Endothelial cell of umbilical vein (primary cell): ENCODE results near the gene TNPO3. TPM values are rescaled to one million over a fixed set of nuclear protein-coding genes. Genes with fewer than 3 reads are reported as not detected.

Experiments used
- BruUV-seq: library from RNA; stranded (reverse); fragments of 400-500 nt; replicated peaks from 2 replicates; lab custom pipeline; 2021; lab: Mats Ljungman, UMichigan
- CTCF ChIA-PET: fragments of 300-600, 350-600 bp; sonication (Branson Sonifier 250); formaldehyde crosslinking; loops from one replicate; lab custom pipeline; 2021; ENCODE audit warnings: antibody characterized with exemption, inconsistent platforms; lab: Charles Lee
- POLR2A ChIA-PET: fragments of 300-600, 350-600 bp; sonication (Branson Sonifier 250); formaldehyde crosslinking; loops from one replicate; lab custom pipeline; 2021; ENCODE audit warnings: antibody characterized with exemption, inconsistent platforms; lab: Charles Lee
- DNase-seq: peaks from one replicate; pipeline ENCODE4 v3.0.0-alpha.2; 2011; ENCODE audit warnings: low read depth, low spot score
- FAIRE-seq: peaks from 2 replicates; lab custom pipeline; 2011; peaks lifted over from hg19 to GRCh38; lab: Jason Lieb, UNC
- H2AFZ ChIP-seq: 2 replicates; pipeline ENCODE4 v1.6.0; 2012; ENCODE audit warnings: low read depth, low read length, control low read depth, inconsistent platforms
- H3K27ac ChIP-seq: 2 replicates; pipeline ENCODE4 v1.5.1; 2011; ENCODE audit warnings: low read depth, mild to moderate bottlenecking, control low read depth, low read length, moderate library complexity; ENCODE audit not compliant: insufficient read depth
- H3K27me3 ChIP-seq, 2 experiments: 2 replicates each; pipeline versions ENCODE4 v1.6.0 to v1.6.1; 2011; ENCODE audit warnings: low read length in 2 of 2, mixed read lengths in 1 of 2; ENCODE audit not compliant: control insufficient read depth in 2 of 2, insufficient read depth in 2 of 2
- H3K36me3 ChIP-seq, 2 experiments: 2 replicates in 1 of 2; 3 replicates in 1 of 2; pipeline ENCODE4 v1.5.1; 2011; ENCODE audit warnings: low read length in 2 of 2, mild to moderate bottlenecking in 1 of 2, moderate library complexity in 1 of 2; ENCODE audit not compliant: control insufficient read depth in 2 of 2, insufficient read depth in 2 of 2; ENCODE audit errors: extremely low read depth in 1 of 2
- H3K4me1 ChIP-seq: 3 replicates; pipeline ENCODE4 v1.5.1; 2011; ENCODE audit warnings: mild to moderate bottlenecking, low read length; ENCODE audit not compliant: control insufficient read depth, insufficient read depth; ENCODE audit errors: extremely low read depth
- H3K4me2 ChIP-seq: 2 replicates; pipeline ENCODE4 v1.6.1; 2011; ENCODE audit warnings: low read length, control low read depth, mixed read lengths; ENCODE audit not compliant: insufficient read depth
- H3K4me3 ChIP-seq, 3 experiments: fragments of 200-600 bp in 1 of 3; sonication (generic), shearing (Covaris generic) in 1 of 3; replicated peaks in 1 of 3; 2 replicates each; pipeline ENCODE4 v1.5.1; 2011 to 2016; ENCODE audit warnings: control low read depth in 3 of 3, low read length in 3 of 3, mild to moderate bottlenecking in 2 of 3, inconsistent platforms in 1 of 3, low read depth in 1 of 3, moderate library complexity in 1 of 3; ENCODE audit not compliant: insufficient read depth in 1 of 3
- H3K79me2 ChIP-seq: 2 replicates; pipeline ENCODE4 v1.6.0; 2012; ENCODE audit warnings: low read length, inconsistent platforms; ENCODE audit not compliant: control insufficient read depth, insufficient read depth
- H3K9ac ChIP-seq: replicated peaks from 2 replicates; pipeline ENCODE3; 2011; ENCODE audit warnings: low read length, control low read depth; ENCODE audit not compliant: insufficient read depth; ENCODE audit errors: extremely low read depth
- H3K9me1 ChIP-seq: replicated peaks from 3 replicates; pipeline ENCODE4 v1.6.0; 2011; ENCODE audit warnings: mild to moderate bottlenecking, low read length; ENCODE audit not compliant: control insufficient read depth, insufficient read depth; ENCODE audit errors: extremely low read depth
- H3K9me3 ChIP-seq: replicated peaks from 2 replicates; pipeline ENCODE4 v1.5.1; 2012; ENCODE audit warnings: low read length, inconsistent platforms; ENCODE audit not compliant: control insufficient read depth, insufficient read depth
- H4K20me1 ChIP-seq: replicated peaks from 2 replicates; pipeline ENCODE3; 2011; ENCODE audit warnings: mild to moderate bottlenecking, low read length; ENCODE audit not compliant: control insufficient read depth, insufficient read depth; ENCODE audit errors: extremely low read depth
- CTCF ChIP-seq, 2 donors: IDR thresholded peaks; 1 replicate in 1 of 2; 2 replicates in 1 of 2; pipeline ENCODE4 v1.5.1; 2011; ENCODE audit warnings: low read length in 2 of 2, mild to moderate bottlenecking in 2 of 2, moderate library complexity in 2 of 2, control low read depth in 1 of 2, inconsistent platforms in 1 of 2, low read depth in 1 of 2; ENCODE audit not compliant: insufficient read depth in 1 of 2; ENCODE audit errors: extremely low read depth in 1 of 2
- EZH2 ChIP-seq: IDR thresholded peaks from 2 replicates; pipeline ENCODE4 v1.6.1; 2012; ENCODE audit warnings: borderline replicate concordance, low read depth, mild to moderate bottlenecking, moderate library complexity, low read length, inconsistent platforms; ENCODE audit not compliant: severe bottlenecking
- FOS ChIP-seq: IDR thresholded peaks from 2 replicates; pipeline ENCODE4 v1.6.1; 2011; ENCODE audit warnings: mild to moderate bottlenecking, low read length, moderate library complexity, borderline replicate concordance; ENCODE audit not compliant: insufficient read depth
- GATA2 ChIP-seq: IDR thresholded peaks from 2 replicates; pipeline ENCODE4 v1.7.0; 2011; ENCODE audit warnings: low read depth, mild to moderate bottlenecking, moderate library complexity, mixed read lengths, low read length; ENCODE audit not compliant: insufficient read length, insufficient read depth
- MAX ChIP-seq: IDR thresholded peaks from 2 replicates; pipeline ENCODE4 v1.6.1; 2011; ENCODE audit not compliant: insufficient read depth, insufficient read length
- MYC ChIP-seq: IDR thresholded peaks from one replicate; pipeline ENCODE4 v1.6.1; 2011; ENCODE audit warnings: mild to moderate bottlenecking, low read depth, low read length
- POLR2A ChIP-seq: IDR thresholded peaks from 2 replicates; pipeline ENCODE4 v1.6.1; 2012; ENCODE audit warnings: low read depth, mild to moderate bottlenecking, control low read depth, low read length
- POLR2AphosphoS5 ChIP-seq: IDR thresholded peaks from 2 replicates; pipeline ENCODE4 v1.6.1; 2012; ENCODE audit warnings: low read depth, mild to moderate bottlenecking, control low read depth, low read length, moderate library complexity; ENCODE audit not compliant: insufficient read depth
- dilution Hi-C: fragments of 300-500 bp; cut with MboI; formaldehyde crosslinking; loops from one replicate; pipeline ENCODE4 v1.15.0; 2019; ENCODE audit warnings: low sequenced_read_pairs; ENCODE audit not compliant: extremely low pct_ligation_motif_present
- intact Hi-C: fragments of 100-400 bp; cut with micrococcal nuclease; formaldehyde crosslinking; loops from one replicate; pipeline ENCODE4 v1.10.0; 2022
- polyA plus RNA-seq, 4 experiments: library from polyadenylated mRNA; depleted of rRNA in 3 of 4; stranded (reverse) in 3 of 4; unstranded in 1 of 4; fragments of >200 nt; gene quantifications; 2 replicates each; pipeline versions ENCODE4 v1.2.1 to v1.2.3, GENCODE V29; 2011 to 2012; ENCODE audit warnings: missing spikeins in 1 of 4
- total RNA-seq: library from RNA; stranded (reverse); gene quantifications from 2 replicates; pipeline ENCODE4 v1.2.3, GENCODE V29; 2021

The TNPO3 gene
- total and polyA plus RNA-seq, 2 donors (not counting 3 experiments of a cell fraction or from before 2014, with no cell fraction given) = 29.0 to 46.9 TPM

- H3K4me2 ChIP-seq = no peak overlapping the region
- intact Hi-C loops (no loop called here), dilution Hi-C loops (no loop called here)
- ChIA-PET CTCF (no interaction called here), POLR2A (no interaction called here)
- TF ChIP-seq FOS (no peak), EZH2 (no peak), GATA2 (no peak), POLR2A (no peak), MAX (no peak), CTCF (IDR thresholded peaks at IDR 0.05; ENCODE audit: extremely low read depth in 1 of 2, insufficient read depth in 1 of 2, low read depth in 1 of 2, low read length in 2 of 2) (no peak), POLR2AphosphoS5 (no peak), MYC (no peak)
- H3K9me1 ChIP-seq = no peaks in the 10 kb centered on the region
- peaks cover 12% of the 10 kb centered on the region for H3K4me1 ChIP-seq
- no peaks in the 10 kb centered on the region for H3K27me3 ChIP-seq
- no peak overlapping the region for H3K4me3 ChIP-seq
- DNase-seq = no peak
- H3K27ac ChIP-seq = no peak overlapping the region
- no peak overlapping the region for H2AFZ ChIP-seq
- H4K20me1 ChIP-seq = peaks cover 8% of the 10 kb centered on the region
- H3K9me3 ChIP-seq = no peaks in the 10 kb centered on the region
- H3K79me2 ChIP-seq = peaks cover 89% of the 10 kb centered on the region
- no peak overlapping the region for H3K9ac ChIP-seq
- FAIRE-seq = no peak
- no TSS peak for BruUV-seq
- peaks cover 2 to 3% of the 10 kb centered on the region in 2 experiments for H3K36me3 ChIP-seq
Observed at GRCh38 chr7:129037585-129037984, 17.3 kb downstream of the TNPO3 start.
